Measurements from ENCODE around the gene JOSD2. TPM values are rescaled to one million over a fixed set of nuclear protein-coding genes. Genes with fewer than 3 reads are reported as not detected.

JOSD2 gene
- total RNA-seq, 1 donor from 2014 or later = 36.1 TPM

- intact Hi-C loops (cut with DNase I) = loop anchor here (2.0 kb wide), 1 partner anchor 92 kb away; no protein-coding TSS in a partner anchor
Observed at GRCh38 chr19:50461066-50461875, 49.7 kb downstream of the JOSD2 start.

GRCh38 chr19:50460161-50460765, 50.7 kb downstream of the JOSD2 start:
- intact Hi-C loops (cut with DNase I) = loop anchor here (2.0 kb wide), 1 partner anchor 91 kb away; no protein-coding TSS in a partner anchor
- no peak for DNase-seq (ENCODE audit: low spot score)

More at GRCh38 chr19:50461066-50461875, 49.7 kb downstream of the JOSD2 start:
- no peak for DNase-seq (ENCODE audit: low spot score)

GRCh38 chr19:50459638-50460037, 51.4 kb downstream of the JOSD2 start:
- no peak for DNase-seq (ENCODE audit: low spot score)
- intact Hi-C loops (cut with DNase I) = loop anchor here (2.0 kb wide), 1 partner anchor 91 kb away; no protein-coding TSS in a partner anchor

- no peak for DNase-seq (ENCODE audit: low spot score)
- intact Hi-C loops (cut with DNase I) = no loop called here
Observed at GRCh38 chr19:50459067-50459456, 51.9 kb downstream of the JOSD2 start.

- DNase-seq (ENCODE audit: low spot score) = no peak
Observed at GRCh38 chr19:50458396-50459066, 52.5 kb downstream of the JOSD2 start.

GRCh38 chr19:50457300-50457699, 53.7 kb downstream of the JOSD2 start:
- DNase-seq (ENCODE audit: low spot score) = no peak
- intact Hi-C loops (cut with DNase I) = no loop called here

More at GRCh38 chr19:50458396-50459066, 52.5 kb downstream of the JOSD2 start:
- intact Hi-C loops (cut with DNase I) = no loop called here

Other genes with a start within 250 kb of the JOSD2 start
- gene KCNC3, start 181.8 kb downstream of the JOSD2 start, total RNA-seq = 3.8 TPM
- gene NAPSA, start 145.6 kb downstream of the JOSD2 start, total RNA-seq = 0.24 TPM
- 86.3 TPM for gene NR1H2, start 134.7 kb downstream of the JOSD2 start, total RNA-seq
- 8.0 TPM for gene POLD1, start 126.8 kb downstream of the JOSD2 start, total RNA-seq
- gene SPIB, start 92.3 kb downstream of the JOSD2 start, total RNA-seq = not detected
- gene MYBPC2, start 78.3 kb downstream of the JOSD2 start, total RNA-seq = not detected
- gene EMC10, start 34.7 kb downstream of the JOSD2 start, total RNA-seq = 106 TPM
- gene GARIN5A, start 34.3 kb downstream of the JOSD2 start, total RNA-seq = 1.1 TPM
- not detected for gene ASPDH, start 2.7 kb upstream of the JOSD2 start, total RNA-seq
- gene LRRC4B, start 57.2 kb upstream of the JOSD2 start, total RNA-seq = 0.81 TPM
- gene SYT3, start 128.7 kb upstream of the JOSD2 start, total RNA-seq = not detected
- 2.1 TPM for gene C19orf81, start 138.3 kb upstream of the JOSD2 start, total RNA-seq
- gene SHANK1, start 208.6 kb upstream of the JOSD2 start, total RNA-seq = 1.3 TPM
- 5.1 TPM for gene CLEC11A, start 212.2 kb upstream of the JOSD2 start, total RNA-seq

All from cardiac septum (tissue), 1 donor.